Measurements from ENCODE around the gene GPAT3. TPM values are rescaled to one million over a fixed set of nuclear protein-coding genes. Genes with fewer than 3 reads are reported as not detected.
"Not testable (repeated sequence)": the region's sequence is repeated elsewhere in the genome, so short reads cannot be mapped to it uniquely, and the experiment has no call there.

Gene GPAT3
- total RNA-seq, 1 experiment from 2014 or later, result 2.4 TPM

DNA sequence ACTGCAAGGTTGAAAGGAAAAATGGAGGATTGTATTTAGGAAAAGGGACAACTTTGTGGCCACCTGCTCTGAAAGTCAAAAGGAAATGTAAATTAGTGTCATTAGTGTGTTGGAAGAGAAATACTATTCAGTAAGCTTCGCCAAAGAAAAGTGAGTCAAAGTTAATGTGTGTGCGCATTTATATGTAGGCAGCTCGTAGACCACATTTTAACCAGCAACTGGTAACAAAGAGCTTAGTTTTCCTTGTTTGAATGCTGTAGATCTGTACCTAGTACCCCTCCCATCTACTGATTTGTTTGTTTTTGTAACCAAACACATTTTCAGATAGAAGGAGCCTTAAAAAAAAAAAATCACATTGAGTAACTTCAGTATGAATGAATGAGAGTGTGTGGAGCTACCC lies 69.3 kb downstream of the GPAT3 start:
- DNase-seq, result no peak
- 0 out of 2 replicates have a peak, but pooled peaks cover under 1% of the 10 kb centered on the region for H3K9me3 ChIP-seq (replicated peaks)
- no peaks in the 10 kb centered on the region for H3K27me3 ChIP-seq
- H3K36me3 ChIP-seq, result no peaks in the 10 kb centered on the region
- no peaks in the 10 kb centered on the region for H3K4me1 ChIP-seq
- H3K4me3 ChIP-seq, result no peak overlapping the region
- no peak overlapping the region for H3K27ac ChIP-seq

DNA sequence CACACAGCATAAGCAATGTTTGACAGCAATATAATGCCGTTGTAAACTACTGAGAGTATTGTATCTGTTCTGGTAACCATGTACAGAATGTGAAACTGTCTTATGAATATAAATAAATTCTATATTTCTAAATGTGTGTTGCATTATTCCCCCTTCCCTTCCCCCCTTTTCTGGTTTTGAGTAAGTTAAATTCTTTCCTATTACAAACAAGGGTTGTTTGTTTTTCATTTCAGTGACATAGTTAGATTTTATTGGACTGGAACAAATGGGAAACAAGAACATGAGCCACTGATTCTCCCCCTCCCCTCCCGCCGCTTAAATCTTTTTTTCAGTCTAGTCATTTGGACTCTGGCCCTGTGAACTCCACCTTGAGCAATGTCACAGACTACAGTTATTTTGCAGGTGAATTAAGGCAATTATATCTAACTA lies 69.8 kb downstream of the GPAT3 start:
- H3K9me3 ChIP-seq (replicated peaks), result no peaks in the 10 kb centered on the region
- no peak overlapping the region for H3K4me3 ChIP-seq
- no peaks in the 10 kb centered on the region for H3K36me3 ChIP-seq
- no peak overlapping the region for H3K27ac ChIP-seq
- H3K4me1 ChIP-seq, result no peaks in the 10 kb centered on the region
- DNase-seq, result no peak
- no peaks in the 10 kb centered on the region for H3K27me3 ChIP-seq

DNA sequence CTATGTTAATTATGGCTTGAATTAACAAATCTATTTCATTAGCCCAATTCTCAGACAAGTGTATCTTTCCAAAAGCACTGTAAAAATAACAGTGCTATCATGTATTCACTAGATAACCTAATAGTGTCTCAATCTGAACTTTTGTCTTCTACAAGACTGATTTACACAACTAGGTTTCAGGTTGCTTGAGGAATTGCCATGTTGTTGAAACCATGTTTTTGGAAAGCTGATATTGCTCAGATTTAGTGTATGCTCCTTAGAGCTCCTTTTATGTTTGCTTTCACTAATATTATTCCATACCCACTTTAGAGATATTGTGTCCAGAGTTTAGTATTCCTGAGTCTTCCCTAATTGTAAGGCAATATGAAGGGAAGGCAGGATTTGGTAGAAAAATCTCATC lies 70.6 kb downstream of the GPAT3 start:
- no peak overlapping the region for H3K27ac ChIP-seq
- H3K4me3 ChIP-seq, result no peak overlapping the region
- H3K27me3 ChIP-seq, result no peaks in the 10 kb centered on the region
- no peak for DNase-seq
- H3K9me3 ChIP-seq (replicated peaks), result no peaks in the 10 kb centered on the region
- no peaks in the 10 kb centered on the region for H3K36me3 ChIP-seq
- H3K4me1 ChIP-seq, result no peaks in the 10 kb centered on the region

DNA sequence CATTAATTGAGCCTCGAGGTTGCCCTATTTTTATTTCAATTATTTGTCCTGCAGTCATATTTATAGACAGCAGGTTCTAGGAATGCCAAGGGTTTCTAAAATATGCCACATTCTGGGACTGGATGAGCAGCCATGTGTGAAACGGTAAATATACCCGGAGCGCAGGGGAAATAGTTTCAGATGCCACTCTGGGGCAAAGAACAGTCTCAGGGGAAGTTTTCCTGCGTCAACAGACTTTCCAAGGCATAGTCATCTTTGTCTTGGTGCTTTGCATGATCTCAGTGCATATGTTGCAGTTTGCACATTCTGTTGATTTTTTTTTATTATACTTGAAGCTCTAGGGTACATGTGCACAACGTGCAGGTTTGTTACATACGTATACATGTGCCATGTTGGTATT lies 71.0 kb downstream of the GPAT3 start:
- H3K36me3 ChIP-seq, result no peaks in the 10 kb centered on the region
- no peaks in the 10 kb centered on the region for H3K4me1 ChIP-seq
- no peak overlapping the region for H3K4me3 ChIP-seq
- H3K27ac ChIP-seq, result no peak overlapping the region
- no peaks in the 10 kb centered on the region for H3K9me3 ChIP-seq (replicated peaks)
- H3K27me3 ChIP-seq, result no peaks in the 10 kb centered on the region
- DNase-seq, result no peak

DNA sequence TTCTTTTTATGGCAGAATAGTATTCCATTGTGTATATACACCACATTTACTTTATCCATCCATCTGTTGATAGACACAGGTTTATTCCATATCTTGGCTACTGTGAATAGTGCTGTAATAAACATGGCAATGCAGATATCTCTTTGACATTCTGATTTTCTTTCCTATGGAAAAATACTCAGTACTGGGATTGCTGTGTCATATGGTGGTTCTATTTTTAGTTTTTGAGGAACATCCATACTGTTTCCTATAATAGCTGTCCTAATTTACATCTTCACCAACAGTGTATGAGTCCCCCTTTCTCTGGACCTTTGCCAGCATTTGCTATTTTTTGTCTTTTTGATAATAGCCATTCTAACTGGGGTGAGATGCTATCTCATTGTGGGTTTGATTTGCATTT lies 73.5 kb downstream of the GPAT3 start:
- Histone ChIP-seq H3K27me3 (no peaks in the 10 kb centered on the region), H3K27ac (no peak overlapping the region), H3K4me3 (no peak overlapping the region), H3K36me3 (no peaks in the 10 kb centered on the region), H3K9me3 (replicated peaks) (peaks cover 11% of the 10 kb centered on the region; the same call in 1 of the 2 replicates), H3K4me1 (no peaks in the 10 kb centered on the region)
- DNase-seq, result no peak

DNA sequence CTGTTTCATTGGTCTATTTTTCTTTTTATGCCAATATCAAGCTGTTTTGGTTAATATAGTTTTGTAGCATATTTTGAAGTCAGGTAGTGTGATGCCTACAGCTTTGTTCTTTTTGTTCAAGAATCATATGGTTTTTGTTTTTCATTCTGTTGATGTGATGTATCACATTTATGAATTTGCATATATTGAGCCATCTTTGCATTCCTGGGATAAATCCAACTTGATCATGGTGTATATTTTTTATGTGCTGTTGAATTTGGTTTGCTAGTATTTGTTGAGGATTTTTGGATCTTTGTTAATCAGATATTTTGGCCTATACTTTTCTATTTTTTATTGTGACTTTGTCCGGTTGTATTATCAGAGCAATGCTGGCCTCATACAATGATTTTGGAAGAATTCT lies 74.8 kb downstream of the GPAT3 start:
- no peaks in the 10 kb centered on the region for H3K4me1 ChIP-seq
- no peaks in the 10 kb centered on the region for H3K27me3 ChIP-seq
- no peaks in the 10 kb centered on the region for H3K36me3 ChIP-seq
- no peak overlapping the region for H3K27ac ChIP-seq
- H3K9me3 ChIP-seq (replicated peaks), result peaks cover 11% of the 10 kb centered on the region; the same call in 1 of the 2 replicates
- DNase-seq, result no peak
- no peak overlapping the region for H3K4me3 ChIP-seq

DNA sequence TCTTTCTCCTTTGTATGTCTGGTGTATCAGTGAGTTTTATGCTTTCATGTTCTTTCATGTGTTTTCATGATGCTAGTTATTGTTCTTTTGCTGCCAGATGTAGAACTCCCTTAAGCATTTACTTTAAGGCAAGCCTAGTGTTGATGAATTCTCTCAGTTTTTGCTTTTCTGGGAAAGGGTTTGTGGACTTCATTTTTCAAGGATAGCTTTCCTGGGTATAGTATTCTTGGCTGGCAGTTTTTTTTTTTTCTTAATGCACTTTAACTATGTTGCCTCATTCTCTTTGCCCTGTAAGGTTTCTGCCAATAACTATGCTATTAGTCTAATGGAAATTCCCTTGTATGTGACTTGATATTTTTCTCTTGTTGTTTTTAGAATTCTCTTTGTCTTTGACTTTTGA lies 77.1 kb downstream of the GPAT3 start:
- H3K4me1 ChIP-seq, result no peaks in the 10 kb centered on the region
- no peak overlapping the region for H3K27ac ChIP-seq
- peaks cover 11% of the 10 kb centered on the region; the same call in 1 of the 2 replicates for H3K9me3 ChIP-seq (replicated peaks)
- no peak for DNase-seq
- H3K4me3 ChIP-seq, result no peak overlapping the region
- H3K27me3 ChIP-seq, result no peaks in the 10 kb centered on the region; the same call in 1 of the 2 replicates
- H3K36me3 ChIP-seq, result no peaks in the 10 kb centered on the region

DNA sequence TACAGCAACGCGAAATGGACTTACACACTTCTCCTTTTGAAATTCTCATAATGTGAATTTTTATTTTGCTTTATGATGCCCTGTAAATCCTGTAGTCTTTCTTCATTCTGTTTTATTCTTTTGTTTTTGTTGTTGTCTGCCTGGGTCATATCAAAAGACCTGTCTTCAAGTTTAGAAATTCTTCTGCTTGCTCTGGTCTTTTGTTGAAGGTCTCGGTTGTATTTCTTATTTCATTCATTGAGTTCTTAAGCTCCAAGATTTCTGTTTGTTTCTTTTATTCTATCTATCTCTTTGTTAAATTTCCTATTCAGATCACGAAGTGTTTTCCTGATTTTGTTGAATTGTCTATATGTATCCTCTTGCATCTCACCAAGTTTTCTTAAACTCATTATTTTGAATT lies 78.1 kb downstream of the GPAT3 start:
- Histone ChIP-seq H3K27me3 (no peaks in the 10 kb centered on the region; the same call in 1 of the 2 replicates), H3K36me3 (no peaks in the 10 kb centered on the region), H3K9me3 (replicated peaks) (peaks cover 11% of the 10 kb centered on the region; the same call in 1 of the 2 replicates), H3K4me1 (no peaks in the 10 kb centered on the region), H3K4me3 (no peak overlapping the region), H3K27ac (no peak overlapping the region)
- DNase-seq, result no peak

DNA sequence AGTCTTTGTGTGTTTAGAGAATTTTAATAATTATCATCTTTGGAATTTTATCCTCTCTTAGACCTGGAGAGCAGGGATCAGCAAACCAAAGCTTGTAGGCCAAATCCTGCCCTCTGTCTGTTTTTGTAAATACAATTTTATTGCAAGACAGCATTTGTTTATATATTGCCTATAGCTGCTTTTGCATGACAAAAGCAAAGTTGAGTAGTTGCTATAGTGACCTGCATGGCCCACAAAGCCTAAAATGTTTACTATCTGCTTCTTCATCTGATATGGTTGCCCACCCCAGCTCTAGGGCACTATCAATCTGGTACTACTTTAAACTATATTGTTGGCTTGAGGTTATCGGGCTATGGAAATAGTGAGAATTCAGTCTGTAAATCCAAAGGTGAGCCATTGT lies 80.3 kb downstream of the GPAT3 start:
- peaks cover 14% of the 10 kb centered on the region; the same call in 1 of the 2 replicates for H3K9me3 ChIP-seq (replicated peaks)
- H3K27me3 ChIP-seq, result no peaks in the 10 kb centered on the region; the same call in 1 of the 2 replicates
- no peak overlapping the region for H3K27ac ChIP-seq
- DNase-seq, result no peak
- no peaks in the 10 kb centered on the region for H3K4me1 ChIP-seq
- no peak overlapping the region for H3K4me3 ChIP-seq
- H3K36me3 ChIP-seq, result no peaks in the 10 kb centered on the region

DNA sequence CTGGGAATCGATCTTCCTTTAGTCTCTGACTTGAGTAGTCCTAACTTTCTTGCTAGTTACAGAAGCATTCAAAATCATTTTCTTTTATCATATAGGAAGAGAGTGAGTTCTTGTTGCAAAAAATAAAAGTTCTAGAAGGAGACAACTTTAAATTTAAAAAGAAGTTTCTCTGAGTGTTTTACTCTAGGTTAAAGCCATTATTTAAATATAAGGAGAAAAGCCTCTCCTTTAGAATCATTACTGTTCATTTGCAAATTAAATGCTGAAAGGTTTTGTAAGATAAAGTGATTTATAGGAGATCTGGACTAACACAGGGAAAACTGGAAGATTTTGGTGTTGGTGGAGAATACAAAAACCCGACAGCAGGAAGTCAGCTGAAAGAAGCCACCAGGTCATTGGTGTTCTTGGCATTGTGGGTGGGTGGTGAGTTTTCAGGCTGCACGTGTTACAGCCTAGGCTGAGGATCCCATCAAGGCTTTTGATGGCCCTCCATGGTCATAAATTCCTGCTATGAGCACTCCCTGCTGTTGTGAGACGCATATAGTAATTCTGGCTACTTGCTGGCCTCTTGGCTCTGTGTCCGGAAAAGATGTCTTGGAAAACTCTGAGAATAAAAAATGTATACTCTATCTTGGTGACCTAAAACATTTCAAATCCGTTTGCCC lies 81.6 kb downstream of the GPAT3 start:
- Histone ChIP-seq H3K9me3 (replicated peaks) (peaks cover 19% of the 10 kb centered on the region), H3K27me3 (no peaks in the 10 kb centered on the region; the same call in 1 of the 2 replicates), H3K4me3 (no peak overlapping the region), H3K4me1 (no peaks in the 10 kb centered on the region), H3K36me3 (no peaks in the 10 kb centered on the region), H3K27ac (no peak overlapping the region)
- no peak for DNase-seq

DNA sequence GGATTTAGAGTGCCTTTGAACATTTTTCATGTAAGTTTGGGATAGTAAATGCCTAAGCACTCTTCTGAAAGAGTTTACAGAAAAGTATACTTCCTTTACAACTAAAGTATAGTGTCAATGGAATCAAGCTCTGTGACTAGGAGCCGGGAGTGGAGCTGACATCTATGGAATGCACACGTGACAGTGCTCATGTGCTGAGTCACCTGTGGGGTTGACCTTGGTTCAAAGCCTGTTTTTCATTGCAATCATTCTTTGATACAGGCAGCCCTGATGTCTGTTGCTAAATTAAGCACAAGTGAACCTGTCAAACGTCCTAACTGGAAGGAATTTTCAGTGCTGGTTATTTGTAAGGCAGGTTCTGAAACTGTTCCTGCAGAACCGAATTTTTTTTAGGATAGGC lies 82.5 kb downstream of the GPAT3 start:
- Histone ChIP-seq H3K27me3 (no peaks in the 10 kb centered on the region; the same call in 1 of the 2 replicates), H3K4me3 (no peak overlapping the region), H3K27ac (no peak overlapping the region), H3K36me3 (no peaks in the 10 kb centered on the region), H3K9me3 (replicated peaks) (peaks cover 15% of the 10 kb centered on the region), H3K4me1 (no peaks in the 10 kb centered on the region)
- DNase-seq, result no peak

DNA sequence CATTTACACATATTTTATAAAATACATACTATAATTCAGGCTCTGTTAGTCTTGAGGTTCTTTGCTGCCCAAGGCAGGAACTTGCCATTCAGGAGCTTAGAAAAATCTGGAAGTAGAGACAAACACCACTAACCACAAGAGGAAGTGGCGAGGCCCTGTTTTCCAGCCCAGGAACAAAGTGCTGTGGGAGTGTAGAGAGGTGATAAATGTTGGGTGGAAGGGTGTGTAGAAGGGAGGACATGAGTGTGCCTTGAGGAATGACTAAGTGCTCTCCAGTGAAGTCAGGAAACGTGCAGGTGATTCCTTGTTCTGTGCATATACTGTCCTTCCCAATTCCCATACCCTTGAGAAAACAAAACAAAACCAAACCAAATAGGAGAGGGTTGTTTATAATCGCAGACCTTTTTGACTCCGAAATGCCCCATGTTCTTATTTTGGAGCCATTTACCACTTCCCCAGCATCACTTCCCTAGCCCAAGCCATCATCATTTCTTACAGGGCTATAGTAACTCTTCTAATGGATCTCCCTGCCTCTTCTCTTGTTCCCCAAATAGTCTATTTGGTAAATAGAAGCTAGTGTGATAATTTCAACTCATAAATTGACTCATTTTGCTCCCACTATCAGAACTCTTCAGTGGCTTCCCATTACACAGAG lies 83.2 kb downstream of the GPAT3 start:
- no peaks in the 10 kb centered on the region for H3K4me1 ChIP-seq
- H3K4me3 ChIP-seq, result no peak overlapping the region
- no peak overlapping the region for H3K27ac ChIP-seq
- H3K9me3 ChIP-seq (replicated peaks), result peaks cover 10% of the 10 kb centered on the region
- no peaks in the 10 kb centered on the region; the same call in 1 of the 2 replicates for H3K27me3 ChIP-seq
- no peaks in the 10 kb centered on the region for H3K36me3 ChIP-seq
- DNase-seq, result no peak

DNA sequence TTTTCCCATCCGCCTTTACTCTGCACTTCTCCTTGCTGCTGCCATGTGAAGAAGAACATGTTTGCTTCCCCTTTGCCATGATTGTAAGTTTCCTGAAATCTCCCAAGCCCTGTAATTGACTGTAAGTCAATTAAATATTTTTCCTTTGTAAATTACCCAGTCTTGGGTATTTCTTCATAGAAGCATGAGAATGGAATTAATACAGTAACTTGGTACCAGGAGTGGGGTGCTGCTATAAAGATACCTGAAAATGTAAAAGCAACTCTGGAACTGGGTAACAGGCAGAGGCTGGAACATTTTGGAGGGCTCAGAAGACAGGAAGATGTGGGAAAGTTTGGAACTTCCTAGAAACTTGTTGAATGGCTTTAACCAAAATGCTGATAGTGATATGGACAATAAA lies 86.2 kb downstream of the GPAT3 start:
- H3K27me3 ChIP-seq; H3K4me3 ChIP-seq; H3K27ac ChIP-seq; H3K4me1 ChIP-seq; H3K9me3 ChIP-seq (replicated peaks); H3K36me3 ChIP-seq; DNase-seq: not testable (repeated sequence)

DNA sequence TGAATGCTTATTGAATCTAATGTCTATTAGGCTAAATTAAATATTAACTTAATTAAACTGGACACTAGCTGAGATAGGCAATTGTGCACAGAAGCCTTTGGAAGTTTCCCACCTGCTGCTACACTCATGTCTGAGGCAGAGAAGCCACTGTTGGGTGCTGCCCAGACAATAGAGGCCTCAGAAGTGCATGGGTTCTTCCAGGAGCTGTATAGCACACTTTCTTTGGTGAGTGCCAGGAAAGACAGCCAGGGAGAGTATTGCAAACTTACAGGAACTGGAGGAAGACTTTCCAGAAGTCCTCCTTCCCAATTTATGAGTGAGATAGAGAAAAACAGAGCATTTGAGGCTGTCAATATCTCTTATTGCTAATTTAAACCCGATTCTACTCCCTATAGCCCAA lies 89.9 kb downstream of the GPAT3 start:
- no peak for DNase-seq
- Histone ChIP-seq H3K27me3 (0 out of 2 replicates have a peak, but pooled peaks cover under 1% of the 10 kb centered on the region), H3K4me3 (no peak overlapping the region), H3K9me3 (replicated peaks) (peaks cover 5% of the 10 kb centered on the region), H3K4me1 (no peaks in the 10 kb centered on the region), H3K36me3 (no peaks in the 10 kb centered on the region), H3K27ac (no peak overlapping the region)

DNA sequence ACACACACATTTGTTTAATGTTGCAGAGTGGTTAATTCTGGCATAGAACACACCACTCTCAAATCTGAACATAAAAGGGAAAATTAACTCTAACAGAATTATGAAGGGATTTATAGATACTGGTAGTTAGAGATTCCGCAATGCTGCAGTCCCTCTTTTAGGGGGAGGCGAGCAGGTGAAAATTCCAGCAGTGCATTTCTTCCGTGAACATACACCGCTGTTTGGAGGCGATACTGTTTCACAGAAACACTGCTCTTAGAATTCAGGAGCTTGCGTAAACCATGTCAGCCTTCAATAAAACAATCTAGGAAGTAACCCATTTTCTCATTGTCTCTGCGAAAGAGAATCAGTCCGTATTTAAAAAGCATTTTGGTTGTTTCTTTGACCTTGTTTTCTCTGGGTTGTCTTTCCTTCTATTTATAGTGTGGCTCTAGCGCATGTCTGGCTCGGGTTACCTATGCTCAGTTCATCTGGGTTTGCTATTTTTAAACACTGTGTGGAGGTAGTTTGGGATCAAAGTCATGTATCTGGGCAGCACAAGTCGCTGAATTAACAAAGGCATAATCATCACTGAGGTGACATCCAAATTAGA lies 90.4 kb downstream of the GPAT3 start:
- Histone ChIP-seq H3K36me3 (no peaks in the 10 kb centered on the region), H3K9me3 (replicated peaks) (peaks cover 5% of the 10 kb centered on the region), H3K27ac (no peak overlapping the region), H3K27me3 (0 out of 2 replicates have a peak, but pooled peaks cover 3% of the 10 kb centered on the region), H3K4me3 (no peak overlapping the region), H3K4me1 (no peaks in the 10 kb centered on the region)
- no peak for DNase-seq
